H9 (cell line): ENCODE measurements around the gene ATP13A3. TPM values are rescaled to one million over a fixed set of nuclear protein-coding genes. Genes with fewer than 3 reads are reported as not detected.

Source experiments
- DNase-seq: peaks from one replicate; pipeline ENCODE4 v3.0.0-alpha.2; 2017
- H2AFZ ChIP-seq: one replicate; pipeline ENCODE4 v1.6.1; 2013; ENCODE audit warnings: mild to moderate bottlenecking, low read length, control low read depth, moderate library complexity
- H2AK5ac ChIP-seq: 2 replicates; pipeline ENCODE4 v1.6.1; 2013; ENCODE audit warnings: low read length, control low read depth, mixed read lengths; ENCODE audit not compliant: insufficient read length
- H2BK120ac ChIP-seq: one replicate; pipeline ENCODE4 v1.6.1; 2013; ENCODE audit warnings: low read depth, mild to moderate bottlenecking, low read length, control low read depth, inconsistent platforms; ENCODE audit not compliant: poor library complexity, severe bottlenecking
- H2BK12ac ChIP-seq: 2 replicates; pipeline ENCODE4 v1.6.1; 2013; ENCODE audit warnings: low read length, control low read depth, mixed read lengths, low read depth; ENCODE audit not compliant: insufficient read length
- H2BK15ac ChIP-seq: 2 replicates; pipeline ENCODE4 v1.6.1; 2013; ENCODE audit warnings: low read depth, low read length, control low read depth
- H2BK20ac ChIP-seq: one replicate; pipeline ENCODE4 v1.6.1; 2013; ENCODE audit warnings: low read depth, mild to moderate bottlenecking, low read length, control low read depth, inconsistent platforms; ENCODE audit not compliant: poor library complexity, severe bottlenecking
- H2BK5ac ChIP-seq: 2 replicates; pipeline ENCODE4 v1.6.1; 2013; ENCODE audit warnings: low read length, control low read depth, mixed read lengths; ENCODE audit not compliant: insufficient read length
- H3K14ac ChIP-seq: 2 replicates; pipeline ENCODE4 v1.6.1; 2013; ENCODE audit warnings: low read length, control low read depth; ENCODE audit not compliant: insufficient read depth
- H3K18ac ChIP-seq: 2 replicates; pipeline ENCODE4 v1.6.1; 2013; ENCODE audit warnings: low read depth, mild to moderate bottlenecking, mixed read lengths, low read length, control low read depth; ENCODE audit not compliant: insufficient read length
- H3K23ac ChIP-seq: 2 replicates; pipeline ENCODE4 v1.6.1; 2013; ENCODE audit warnings: low read length, control low read depth, mixed read lengths, low read depth; ENCODE audit not compliant: insufficient read length
- H3K23me2 ChIP-seq: 2 replicates; pipeline ENCODE4 v1.6.1; 2013; ENCODE audit warnings: low read depth, mild to moderate bottlenecking, mixed read lengths, low read length, control low read depth; ENCODE audit not compliant: insufficient read length, poor library complexity, severe bottlenecking
- H3K27ac ChIP-seq: 2 replicates; pipeline ENCODE4 v1.5.1; 2013; ENCODE audit warnings: low read length, control low read depth, mixed read lengths, low read depth; ENCODE audit not compliant: insufficient read length
- H3K27me3 ChIP-seq: 2 replicates; pipeline ENCODE4 v1.6.1; 2013; ENCODE audit warnings: low read length, control low read depth, inconsistent platforms; ENCODE audit not compliant: insufficient read depth
- H3K4ac ChIP-seq: 2 replicates; pipeline ENCODE4 v1.6.1; 2013; ENCODE audit warnings: low read depth, mild to moderate bottlenecking, control low read depth, inconsistent platforms, low read length, moderate library complexity
- H3K4me1 ChIP-seq: 2 replicates; pipeline ENCODE4 v1.6.1; 2013; ENCODE audit warnings: low read length, control low read depth, inconsistent platforms; ENCODE audit not compliant: insufficient read depth
- H3K4me2 ChIP-seq: 2 replicates; pipeline ENCODE4 v1.6.1; 2013; ENCODE audit warnings: low read length, control low read depth, mixed read lengths; ENCODE audit not compliant: insufficient read length, insufficient read depth
- H3K56ac ChIP-seq: 2 replicates; pipeline ENCODE4 v1.6.1; 2013; ENCODE audit warnings: low read depth, mild to moderate bottlenecking, mixed read lengths, low read length, control low read depth; ENCODE audit not compliant: insufficient read length
- H3K79me1 ChIP-seq: 2 replicates; pipeline ENCODE4 v1.6.1; 2013; ENCODE audit warnings: low read depth, mild to moderate bottlenecking, moderate library complexity, low read length, control low read depth, inconsistent platforms; ENCODE audit not compliant: insufficient read depth, poor library complexity, severe bottlenecking
- H3K79me2 ChIP-seq: 2 replicates; pipeline ENCODE4 v1.6.1; 2013; ENCODE audit warnings: low read length, control low read depth, inconsistent platforms; ENCODE audit not compliant: insufficient read depth
- H3K9ac ChIP-seq: 2 replicates; pipeline ENCODE4 v1.6.1; 2013; ENCODE audit warnings: low read length, control low read depth, mixed read lengths; ENCODE audit not compliant: insufficient read length; ENCODE audit errors: extremely low read depth
- H3K9me3 ChIP-seq: one replicate; pipeline ENCODE4 v1.6.1; 2013; ENCODE audit warnings: low read depth, low read length, inconsistent platforms; ENCODE audit not compliant: control insufficient read depth
- H3T11ph ChIP-seq: one replicate; pipeline ENCODE4 v1.6.1; 2013; ENCODE audit warnings: mild to moderate bottlenecking, low read length, control low read depth, inconsistent platforms
- H4K20me1 ChIP-seq: one replicate; pipeline ENCODE4 v1.6.1; 2013; ENCODE audit not compliant: control insufficient read depth, insufficient read length, insufficient read depth
- H4K5ac ChIP-seq: 2 replicates; pipeline ENCODE4 v1.6.1; 2013; ENCODE audit warnings: low read depth, mild to moderate bottlenecking, mixed read lengths, low read length, control low read depth; ENCODE audit not compliant: insufficient read length
- H4K8ac ChIP-seq: replicated peaks from 2 replicates; pipeline ENCODE4 v1.6.1; 2013; ENCODE audit warnings: low read length, control low read depth, mixed read lengths, low read depth; ENCODE audit not compliant: insufficient read length
- H4K91ac ChIP-seq: 2 replicates; pipeline ENCODE4 v1.6.1; 2013; ENCODE audit warnings: low read depth, mild to moderate bottlenecking, moderate library complexity, mixed read lengths, low read length, control low read depth; ENCODE audit not compliant: insufficient read length
- H3K27ac Mint-ChIP-seq, 3 experiments: 2 replicates in 2 of 3; 3 replicates in 1 of 3; pipeline ENCODE4 v1.8.0; 2020 to 2021; ENCODE audit warnings: mixed read lengths in 3 of 3, mild to moderate bottlenecking in 1 of 3, moderate library complexity in 1 of 3
- H3K27me3 Mint-ChIP-seq: 2 replicates; pipeline ENCODE4 v1.8.0; 2021; ENCODE audit warnings: low read depth, mild to moderate bottlenecking, moderate library complexity, mixed read lengths
- H3K36me3 Mint-ChIP-seq, 3 experiments: 2 replicates in 2 of 3; 3 replicates in 1 of 3; pipeline ENCODE4 v1.8.0; 2020 to 2021; ENCODE audit warnings: low read depth in 3 of 3, mixed read lengths in 3 of 3; ENCODE audit not compliant: insufficient read depth in 1 of 3
- H3K4me1 Mint-ChIP-seq, 2 experiments: 2 replicates each; pipeline ENCODE4 v1.8.0; 2020; ENCODE audit warnings: mixed read lengths in 2 of 2
- H3K4me3 Mint-ChIP-seq, 2 experiments: 2 replicates in 1 of 2; 3 replicates in 1 of 2; pipeline ENCODE4 v1.8.0; 2020 to 2021; ENCODE audit warnings: mild to moderate bottlenecking in 2 of 2, mixed read lengths in 2 of 2, moderate library complexity in 1 of 2
- H3K9me3 Mint-ChIP-seq, 2 experiments: 2 replicates in 1 of 2; 3 replicates in 1 of 2; pipeline ENCODE4 v1.8.0; 2020; ENCODE audit warnings: mild to moderate bottlenecking in 2 of 2, mixed read lengths in 2 of 2, moderate library complexity in 1 of 2
- WGBS: extraction: QIAGEN DNeasy Blood & Tissue Kit; methylation state at CpG from one replicate; pipeline ENCODE4 v1.1.7; 2013; ENCODE audit warnings: missing lambda C conversion rate, low lambda C conversion rate, mixed read lengths; ENCODE audit not compliant: insufficient read length; ENCODE audit errors: extremely low coverage; 5-methylcytosine and 5-hydroxymethylcytosine counted together
- total RNA-seq: library from RNA; stranded (reverse); gene quantifications from 2 replicates; pipeline ENCODE4 v1.2.1, GENCODE V29; 2021
- TF ChIP-seq, protein P1 (sequence below): fragments of 200-600 bp; sonication (generic); conservative IDR thresholded peaks from 3 replicates; pipeline ENCODE4 v1.8.0; 2021; ENCODE audit warnings: antibody characterized with exemption, mild to moderate bottlenecking

ATP13A3 gene
- total RNA-seq, 1 experiment from 2014 or later: 78.5 TPM

DNA sequence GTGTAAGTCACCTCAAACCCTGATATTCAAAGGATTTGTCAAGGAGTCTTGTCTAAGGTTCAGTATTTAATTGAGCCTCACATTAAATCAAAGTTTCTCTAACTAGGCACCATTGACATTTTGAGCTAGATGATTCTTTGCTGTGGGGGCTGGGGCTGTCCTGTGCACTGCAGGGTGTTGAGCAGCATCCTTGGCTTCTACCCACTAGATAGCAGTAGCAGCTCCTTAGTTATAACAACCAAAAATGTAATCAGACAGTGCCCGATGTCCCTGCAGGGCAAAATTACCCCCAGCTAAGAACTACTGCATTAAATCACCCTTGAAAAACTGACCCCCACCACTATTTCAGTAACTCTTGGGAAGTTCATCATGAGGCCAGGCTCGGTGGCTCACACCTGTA, 17.3 kb upstream of the ATP13A3 start:
- H2AK5ac ChIP-seq: no peak overlapping the region
- TF ChIP-seq, protein P1, sequence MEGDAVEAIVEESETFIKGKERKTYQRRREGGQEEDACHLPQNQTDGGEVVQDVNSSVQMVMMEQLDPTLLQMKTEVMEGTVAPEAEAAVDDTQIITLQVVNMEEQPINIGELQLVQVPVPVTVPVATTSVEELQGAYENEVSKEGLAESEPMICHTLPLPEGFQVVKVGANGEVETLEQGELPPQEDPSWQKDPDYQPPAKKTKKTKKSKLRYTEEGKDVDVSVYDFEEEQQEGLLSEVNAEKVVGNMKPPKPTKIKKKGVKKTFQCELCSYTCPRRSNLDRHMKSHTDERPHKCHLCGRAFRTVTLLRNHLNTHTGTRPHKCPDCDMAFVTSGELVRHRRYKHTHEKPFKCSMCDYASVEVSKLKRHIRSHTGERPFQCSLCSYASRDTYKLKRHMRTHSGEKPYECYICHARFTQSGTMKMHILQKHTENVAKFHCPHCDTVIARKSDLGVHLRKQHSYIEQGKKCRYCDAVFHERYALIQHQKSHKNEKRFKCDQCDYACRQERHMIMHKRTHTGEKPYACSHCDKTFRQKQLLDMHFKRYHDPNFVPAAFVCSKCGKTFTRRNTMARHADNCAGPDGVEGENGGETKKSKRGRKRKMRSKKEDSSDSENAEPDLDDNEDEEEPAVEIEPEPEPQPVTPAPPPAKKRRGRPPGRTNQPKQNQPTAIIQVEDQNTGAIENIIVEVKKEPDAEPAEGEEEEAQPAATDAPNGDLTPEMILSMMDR: no peak
- no peak overlapping the region for H3K27ac ChIP-seq
- no peak overlapping the region for H3K23ac ChIP-seq
- no peak overlapping the region for H2BK12ac ChIP-seq
- H3K27me3 Mint-ChIP-seq: no peaks in the 10 kb centered on the region
- H2BK20ac ChIP-seq: no peak overlapping the region
- H3K23me2 ChIP-seq: no peaks in the 10 kb centered on the region
- H3K4me1 Mint-ChIP-seq: peaks cover 0 to 2% of the 10 kb centered on the region in 2 experiments; a peak in 1 of 4 replicates
- no peaks in the 10 kb centered on the region for H3K79me1 ChIP-seq
- no peak overlapping the region for H4K91ac ChIP-seq
- DNase-seq: no peak
- H4K8ac ChIP-seq: no peak overlapping the region
- no peak overlapping the region for H3K18ac ChIP-seq
- no peak overlapping the region for H3K27ac Mint-ChIP-seq
- no peak overlapping the region for H2BK5ac ChIP-seq
- no peak overlapping the region for H3K4ac ChIP-seq
- no peaks in the 10 kb centered on the region for H4K20me1 ChIP-seq
- no peak overlapping the region for H3K56ac ChIP-seq
- no peaks in the 10 kb centered on the region for H3K79me2 ChIP-seq
- no peak overlapping the region for H3K4me2 ChIP-seq
- H3K4me3 Mint-ChIP-seq: no peak overlapping the region
- H3K36me3 Mint-ChIP-seq: no peaks in the 10 kb centered on the region
- no peak overlapping the region for H3K14ac ChIP-seq
- no peak overlapping the region for H3K9ac ChIP-seq
- no peak overlapping the region for H2AFZ ChIP-seq
- no peak overlapping the region for H3T11ph ChIP-seq
- no peak overlapping the region for H2BK120ac ChIP-seq
- no peaks in the 10 kb centered on the region for H3K9me3 Mint-ChIP-seq
- H4K5ac ChIP-seq: no peak overlapping the region
- no CpG with 5 or more reads among the region's 2 CpGs for WGBS
- no peaks in the 10 kb centered on the region for H3K9me3 ChIP-seq
- no peaks in the 10 kb centered on the region for H3K27me3 ChIP-seq
- no peak overlapping the region for H2BK15ac ChIP-seq
- no peaks in the 10 kb centered on the region for H3K4me1 ChIP-seq
